WI38 (cell line): ENCODE results near the gene PCDHGA10.
"Not testable (repeated sequence)": the region's sequence is repeated elsewhere in the genome, so short reads cannot be mapped to it uniquely, and the experiment has no call there.

Experiments
- H3K4me3 ChIP-seq: 2 replicates; pipeline ENCODE4 v1.5.1; 2011; ENCODE audit warnings: low read depth, mild to moderate bottlenecking, control low read depth, low read length
- CTCF ChIP-seq: IDR thresholded peaks from 2 replicates; pipeline ENCODE4 v1.5.1; 2012; ENCODE audit warnings: low read depth, mild to moderate bottlenecking, control low read depth, low read length

Gene PCDHGA10

GRCh38 chr5:141373673-141374317 is 39.0 kb upstream of the PCDHGA10 start, which contains the start of gene PCDHGA6:
PCDHGA6 (plus strand) TSS chr5:141373891; CDS start chr5:141374084, 193 bp downstream.
- peak; percentile 37; the same call in 1 of the 2 replicates for TF ChIP-seq CTCF
- H3K4me3 ChIP-seq = no peak within 1 kb of the TSS

- no peak for TF ChIP-seq CTCF
- H3K4me3 ChIP-seq = no peak overlapping the region
These were observed 38.2 kb upstream of the PCDHGA10 start for GRCh38 chr5:141374627-141375026.

GRCh38 chr5:141375444-141376155 is 37.2 kb upstream of the PCDHGA10 start:
- H3K4me3 ChIP-seq = not testable (repeated sequence)

GRCh38 chr5:141382469-141383294 is 30.1 kb upstream of the PCDHGA10 start, which contains the start of gene PCDHGA7:
PCDHGA7 (plus strand) TSS chr5:141382742; CDS start chr5:141382900, 158 bp downstream.
- peak; percentile 28; the same call in 1 of the 2 replicates for TF ChIP-seq CTCF
- H3K4me3 ChIP-seq = peak within 1 kb of the TSS; percentile 53

GRCh38 chr5:141383345-141383744 is 29.4 kb upstream of the PCDHGA10 start:
- no peak for TF ChIP-seq CTCF
- no peak overlapping the region for H3K4me3 ChIP-seq

GRCh38 chr5:141384471-141385267 is 28.1 kb upstream of the PCDHGA10 start:
- TF ChIP-seq CTCF = no peak
- no peak overlapping the region for H3K4me3 ChIP-seq
